ENCODE measurements around the gene C1orf167. TPM values are rescaled to one million over a fixed set of nuclear protein-coding genes. Genes with fewer than 3 reads are reported as not detected.
A peak's percentile ranks its signal among the peaks of the same experiment; 100 is the strongest.

The C1orf167 gene
- total and polyA plus RNA-seq, 2 of the 8 experiments (the other 6 are each of a cell fraction or from before 2014, with no cell fraction given): 0.70 to 1.3 TPM

DNA sequence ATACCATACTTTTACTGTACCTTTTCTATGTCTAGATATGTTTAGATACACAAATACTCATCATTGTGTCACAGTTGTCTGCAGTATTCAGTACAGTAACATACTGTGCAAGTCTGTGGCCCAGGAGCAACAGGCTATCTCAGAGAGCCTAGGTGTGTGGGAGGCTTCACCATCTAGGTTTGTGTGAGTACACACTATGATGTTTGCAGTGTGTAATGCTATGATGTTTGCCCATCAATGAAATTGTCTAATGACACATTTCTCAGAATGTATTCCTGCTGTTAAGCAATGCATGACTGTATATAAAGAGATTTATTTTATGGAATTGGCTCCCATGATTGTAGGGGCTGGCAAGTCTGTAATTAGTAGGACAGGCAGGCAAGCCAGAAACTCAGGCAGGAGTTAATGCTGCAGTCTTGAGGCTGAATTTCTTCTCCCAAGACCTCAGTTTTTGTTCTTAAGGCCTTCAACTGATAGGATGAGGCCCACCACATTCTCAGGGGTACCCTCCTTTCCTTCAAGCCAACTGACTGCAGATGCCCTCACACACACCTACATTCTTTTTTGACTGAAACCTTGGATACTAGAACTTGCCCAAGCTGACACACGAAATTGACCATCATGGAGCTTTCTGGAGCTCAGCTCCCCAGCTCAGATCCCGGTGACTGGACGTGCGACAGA is 33.7 kb upstream of the C1orf167 start:
- H3K23me2 ChIP-seq (ENCODE audit: low read depth, low read length): peaks cover 4% of the 10 kb centered on the region; the same call in 1 of the 2 replicates
- no peak overlapping the region for H4K5ac ChIP-seq (ENCODE audit: insufficient read length, low read depth, low read length)
- no peak overlapping the region for H3K9ac ChIP-seq (replicated peaks in 1 of 4; ENCODE audit: extremely low read depth in 1 of 4, low read depth in 3 of 4, low read length in 3 of 4)
- H3K14ac ChIP-seq (ENCODE audit: insufficient read length): no peak overlapping the region
- H4K8ac ChIP-seq (ENCODE audit: extremely low read depth, insufficient read depth, low read length): no peak overlapping the region
- peaks cover 4 to 39% (median 30%) of the 10 kb centered on the region in 4 experiments for H3K4me1 ChIP-seq (replicated peaks in 1 of 4; ENCODE audit: control insufficient read depth in 3 of 4, insufficient read depth in 4 of 4, low read length in 3 of 4)
- no peaks in the 10 kb centered on the region for H3K79me2 ChIP-seq (ENCODE audit: control insufficient read depth in 1 of 2, insufficient read depth in 2 of 2, low read length in 2 of 2)
- peaks cover 0 to 1% of the 10 kb centered on the region in 2 experiments for H4K20me1 ChIP-seq (replicated peaks in 1 of 2; ENCODE audit: control insufficient read depth in 1 of 2, insufficient read depth in 2 of 2, low read length in 2 of 2)
- H3K18ac ChIP-seq (ENCODE audit: extremely low read depth, low read length): no peak overlapping the region
- 87% methylated on average over 4 of the region's 4 CpGs; no CpG with 5 or more reads in 1 of the 2 experiments for WGBS, 2 experiments (ENCODE audit: extremely low coverage in 1 of 2, insufficient coverage in 1 of 2, insufficient read length in 1 of 2, insufficient replicate concordance in 2 of 2, low coverage in 1 of 2, low lambda C conversion rate in 2 of 2, missing lambda C conversion rate in 1 of 2)
- H2BK12ac ChIP-seq (ENCODE audit: low read depth, low read length): 0 out of 2 replicates have a peak overlapping the region, but pooled peaks have one; percentile 98
- H3K27ac ChIP-seq (ENCODE audit: low read depth, low read length): no peak overlapping the region
- no peak for FAIRE-seq
- no peak for TF ChIP-seq RBBP5 (IDR thresholded peaks at IDR 0.05; ENCODE audit: borderline replicate concordance, low read depth, low read length)
- TF ChIP-seq RXRA (IDR thresholded peaks at IDR 0.05; ENCODE audit: insufficient read depth, low read depth, low read length): no peak
- TF ChIP-seq TCF12 (IDR thresholded peaks at IDR 0.05; ENCODE audit: low read depth, low read length): no peak
- no peak for TF ChIP-seq HDAC2 (IDR thresholded peaks at IDR 0.05; ENCODE audit: borderline replicate concordance in 1 of 2, low read depth in 2 of 2, low read length in 2 of 2)
- TF ChIP-seq TBP (IDR thresholded peaks at IDR 0.05; ENCODE audit: low read depth, low read length): no peak
- no peak for TF ChIP-seq HDAC6 (IDR thresholded peaks at IDR 0.05; ENCODE audit: low read depth, low read length)
- no peak overlapping the region for H3K4me3 ChIP-seq (ENCODE audit: extremely low read depth in 1 of 4, insufficient read depth in 2 of 4, low read depth in 3 of 4, low read length in 4 of 4)
- H2BK120ac ChIP-seq (replicated peaks; ENCODE audit: low read depth, low read length): no peak overlapping the region
- H3K27me3 ChIP-seq (replicated peaks in 1 of 4; ENCODE audit: control insufficient read depth in 3 of 4, extremely low read depth in 1 of 4, insufficient read depth in 3 of 4, low read length in 3 of 4): no peaks in the 10 kb centered on the region
- H2AK5ac ChIP-seq (ENCODE audit: low read depth, low read length): 0 out of 2 replicates have a peak overlapping the region, but pooled peaks have one; percentile 83
- POLR2A ChIA-PET (ENCODE audit: partially characterized antibody): interaction anchor here (0.7 to 1.7 kb wide), 4 partner anchors 13 to 38 kb away, joined by 3 to 5 read pairs (median 3); no protein-coding TSS in a partner anchor
- no peak overlapping the region for H2BK5ac ChIP-seq (ENCODE audit: low read depth, low read length)
- no peak overlapping the region for H2BK20ac ChIP-seq (ENCODE audit: low read length)
- H3K4ac ChIP-seq (replicated peaks; ENCODE audit: insufficient read length, low read depth, low read length): no peak overlapping the region
- peak overlapping the region; percentile 30 for H4K91ac ChIP-seq (replicated peaks; ENCODE audit: insufficient read length, low read length)
- H3K4me2 ChIP-seq (ENCODE audit: insufficient read depth in 1 of 2, low read depth in 2 of 2, low read length in 2 of 2): no peak overlapping the region
- H3K36me3 ChIP-seq (ENCODE audit: control insufficient read depth in 2 of 4, insufficient read depth in 4 of 4, low read length in 3 of 4): no peaks in the 10 kb centered on the region
- no peak overlapping the region for H2AFZ ChIP-seq (ENCODE audit: low read length)
- DNase-seq (ENCODE audit: low read depth in 1 of 2, low spot score in 2 of 2): no peak
- H3K9me3 ChIP-seq (ENCODE audit: insufficient read depth in 2 of 2, low read depth in 1 of 2, low read length in 1 of 2): no peaks in the 10 kb centered on the region
- no peak overlapping the region for H3K23ac ChIP-seq (ENCODE audit: insufficient read length)
- H3K79me1 ChIP-seq (ENCODE audit: low read depth, low read length): no peaks in the 10 kb centered on the region
- no peak overlapping the region for H2BK15ac ChIP-seq (ENCODE audit: low read length)
- no peak overlapping the region for H3K56ac ChIP-seq (replicated peaks; ENCODE audit: insufficient read length, low read depth, low read length)
- CTCF ChIA-PET (ENCODE audit: partially characterized antibody): interaction anchor here (1.8 kb wide), 1 partner anchor 9 kb away, joined by 9 read pairs; no protein-coding TSS in a partner anchor
